ENCODE measurements around the gene ZFR2.
"Not testable (repeated sequence)": the region's sequence is repeated elsewhere in the genome, so short reads cannot be mapped to it uniquely, and the experiment has no call there.

Gene ZFR2

DNA sequence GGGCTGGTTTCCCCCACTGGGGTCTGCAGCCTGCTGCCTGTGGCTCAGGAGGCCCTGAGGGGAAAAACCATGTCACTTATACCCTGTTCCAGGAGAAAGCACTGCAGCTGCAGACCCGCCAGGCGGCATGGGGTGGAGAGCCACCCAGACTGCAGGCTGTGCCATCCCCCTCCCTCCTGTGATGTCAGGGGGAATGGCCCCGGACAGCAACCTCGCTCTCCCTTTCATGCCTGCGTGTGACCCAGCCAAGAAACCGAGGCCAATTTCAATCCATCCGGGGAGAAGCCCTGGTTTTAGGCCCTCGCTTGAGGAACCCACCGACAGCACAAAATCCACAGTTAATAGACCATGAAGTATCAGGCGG is 45.5 kb downstream of the ZFR2 start:
- Mint-ChIP-seq H3K4me3 (no peak overlapping the region), H3K4me1 (ENCODE audit: low read depth in 2 of 2) (peaks cover 14 to 15% of the 10 kb centered on the region in 2 donors), H3K27me3 (no peaks in the 10 kb centered on the region), H3K27ac (no peak overlapping the region), H3K9me3 (no peaks in the 10 kb centered on the region), H3K36me3 (ENCODE audit: insufficient read depth) (peaks cover 10% of the 10 kb centered on the region)
- ATAC-seq (replicated peaks) (no peak), DNase-seq (no peak)

DNA sequence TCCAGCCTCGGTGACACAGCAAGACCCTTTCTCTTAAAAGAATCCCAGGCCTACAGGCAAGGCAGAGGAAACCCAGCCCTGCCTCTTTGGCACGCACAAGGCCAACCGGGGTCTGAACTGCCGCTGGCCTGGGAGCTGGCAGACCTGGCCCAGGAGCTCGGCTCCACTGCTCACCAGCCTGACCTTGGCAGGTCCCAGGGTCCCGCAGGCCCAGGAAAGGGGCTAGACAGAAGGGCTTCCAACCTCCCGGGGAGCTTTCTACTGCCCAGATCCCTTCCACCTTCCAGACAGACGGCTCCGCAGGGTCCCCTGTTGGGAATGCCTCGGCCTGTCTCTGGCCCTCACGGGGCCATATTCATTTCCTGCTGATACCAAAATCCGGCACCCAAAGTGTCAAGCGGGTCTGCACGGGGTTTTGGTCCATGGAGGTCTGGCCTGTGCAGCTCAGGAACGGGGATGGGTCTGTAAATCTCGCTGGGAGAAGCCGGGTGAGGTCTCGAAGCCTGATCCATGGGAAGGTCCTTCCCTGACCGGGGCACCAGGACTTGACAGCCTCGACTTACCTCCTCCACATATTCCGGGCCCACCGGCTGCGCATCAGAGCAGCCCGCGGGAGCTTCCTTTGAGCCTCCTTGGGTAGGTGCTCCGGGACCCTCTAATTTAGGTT is 46.0 kb downstream of the ZFR2 start:
- ATAC-seq (replicated peaks) (no peak), DNase-seq (no peak)
- H3K4me3 Mint-ChIP-seq = no peak overlapping the region
- H3K36me3 Mint-ChIP-seq (ENCODE audit: insufficient read depth) = peaks cover 10% of the 10 kb centered on the region
- H3K27ac Mint-ChIP-seq = peak overlapping the region in 1 of 2 donors; percentile 89
- peaks cover 12 to 14% of the 10 kb centered on the region in 2 donors for H3K4me1 Mint-ChIP-seq (ENCODE audit: low read depth in 2 of 2)
- H3K9me3 Mint-ChIP-seq = no peaks in the 10 kb centered on the region
- no peaks in the 10 kb centered on the region for H3K27me3 Mint-ChIP-seq

DNA sequence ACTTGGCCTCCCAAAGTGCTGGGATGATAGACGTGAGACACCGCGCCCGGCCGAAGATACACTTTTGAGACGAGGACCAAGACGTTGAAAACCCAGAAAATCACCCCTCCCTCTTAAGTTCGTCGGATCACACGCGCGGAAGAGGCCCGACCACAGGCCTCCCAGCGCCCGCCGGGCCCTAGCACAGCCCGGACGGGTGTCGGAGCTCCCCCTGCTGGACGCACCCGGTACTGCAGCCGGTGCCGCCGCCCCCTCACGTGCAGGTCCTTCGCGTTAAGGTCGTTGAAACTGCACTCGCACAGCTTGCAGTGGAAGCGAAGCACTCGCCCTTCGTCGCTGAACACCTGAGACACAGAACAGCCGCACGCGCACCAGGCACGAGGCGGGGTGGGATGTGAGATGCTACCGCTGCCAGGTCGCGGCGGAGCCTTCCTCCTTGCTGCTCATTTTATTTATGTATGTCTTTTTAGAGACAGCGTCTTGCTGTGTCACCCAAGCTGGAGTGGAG is 46.9 kb downstream of the ZFR2 start:
- H3K4me3 Mint-ChIP-seq = peak overlapping the region; percentile 46 to 59
- ATAC-seq (replicated peaks) (peak; percentile 99), DNase-seq (peak; percentile 91 to 97 (median 96))
- no peaks in the 10 kb centered on the region for H3K27me3 Mint-ChIP-seq
- H3K9me3 Mint-ChIP-seq = no peaks in the 10 kb centered on the region
- H3K4me1 Mint-ChIP-seq (ENCODE audit: low read depth in 2 of 2) = peaks cover 12 to 14% of the 10 kb centered on the region in 2 donors
- H3K36me3 Mint-ChIP-seq (ENCODE audit: insufficient read depth) = peaks cover 10% of the 10 kb centered on the region
- H3K27ac Mint-ChIP-seq = peak overlapping the region; percentile 28 to 89

DNA sequence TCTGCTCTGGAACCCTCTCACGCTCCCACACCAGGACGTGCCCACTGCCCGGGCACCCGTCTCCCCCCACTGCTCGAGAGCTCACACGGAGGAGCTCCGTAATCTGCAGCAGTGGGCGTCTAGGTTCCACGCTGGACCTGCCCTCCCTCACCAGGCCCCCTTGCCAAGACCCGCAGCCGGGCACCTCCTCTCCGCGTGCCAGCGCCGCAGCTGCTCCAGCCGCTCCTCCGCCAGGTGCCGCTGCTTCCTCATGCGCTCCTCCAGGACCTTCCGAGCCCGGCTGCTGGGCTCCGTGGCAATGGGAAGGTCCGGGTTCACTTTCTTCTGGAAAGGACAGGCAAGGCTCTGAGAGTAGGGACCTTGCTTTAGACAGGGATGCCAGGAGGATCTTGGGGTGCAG is 47.7 kb downstream of the ZFR2 start:
- DNase-seq (no peak), ATAC-seq (replicated peaks) (no peak)
- no peak overlapping the region for H3K4me3 Mint-ChIP-seq
- peaks cover 12 to 14% of the 10 kb centered on the region in 2 donors for H3K4me1 Mint-ChIP-seq (ENCODE audit: low read depth in 2 of 2)
- H3K36me3 Mint-ChIP-seq (ENCODE audit: insufficient read depth) = peaks cover 10% of the 10 kb centered on the region
- peak overlapping the region; percentile 28 to 89 for H3K27ac Mint-ChIP-seq
- no peaks in the 10 kb centered on the region for H3K27me3 Mint-ChIP-seq
- H3K9me3 Mint-ChIP-seq = no peaks in the 10 kb centered on the region

DNA sequence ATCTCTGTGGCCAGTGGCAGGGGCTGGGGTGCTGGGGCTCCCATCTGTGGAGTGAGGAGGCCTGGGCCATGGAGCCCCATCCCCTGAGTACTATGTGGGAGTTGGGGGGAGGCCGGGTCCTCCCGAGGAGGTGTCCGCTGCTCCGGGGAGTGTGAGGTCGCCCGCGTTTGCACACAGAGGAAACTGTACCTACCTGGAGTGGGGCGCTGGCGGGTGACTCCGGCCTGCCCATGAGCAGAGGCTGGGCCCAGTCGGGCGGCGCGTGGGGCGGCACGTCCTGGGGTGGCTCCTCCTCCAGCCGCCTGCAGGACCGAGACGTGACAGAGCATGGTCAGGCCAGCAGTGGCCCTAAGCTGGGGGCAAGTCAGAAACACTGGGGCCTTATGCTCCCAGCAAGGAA is 48.8 kb downstream of the ZFR2 start:
- no peak for ATAC-seq (replicated peaks)
- peaks cover 10% of the 10 kb centered on the region for H3K36me3 Mint-ChIP-seq (ENCODE audit: insufficient read depth)
- H3K9me3 Mint-ChIP-seq = no peaks in the 10 kb centered on the region
- peaks cover 12 to 16% of the 10 kb centered on the region in 2 donors for H3K4me1 Mint-ChIP-seq (ENCODE audit: low read depth in 2 of 2)
- no peaks in the 10 kb centered on the region for H3K27me3 Mint-ChIP-seq
- no peak overlapping the region for H3K27ac Mint-ChIP-seq
- H3K4me3 Mint-ChIP-seq = no peak overlapping the region
- DNase-seq = no peak

- no peak overlapping the region for H3K27ac Mint-ChIP-seq
- no peaks in the 10 kb centered on the region for H3K27me3 Mint-ChIP-seq
- peaks cover 20 to 26% of the 10 kb centered on the region in 2 donors for H3K4me1 Mint-ChIP-seq (ENCODE audit: low read depth in 2 of 2)
- no peak overlapping the region for H3K4me3 Mint-ChIP-seq
- ATAC-seq (replicated peaks) (no peak), DNase-seq (no peak)
- H3K36me3 Mint-ChIP-seq (ENCODE audit: insufficient read depth) = peaks cover 10% of the 10 kb centered on the region
- no peaks in the 10 kb centered on the region for H3K9me3 Mint-ChIP-seq
These were observed 49.9 kb downstream of the ZFR2 start for GRCh38 chr19:3818918-3819317.

DNA sequence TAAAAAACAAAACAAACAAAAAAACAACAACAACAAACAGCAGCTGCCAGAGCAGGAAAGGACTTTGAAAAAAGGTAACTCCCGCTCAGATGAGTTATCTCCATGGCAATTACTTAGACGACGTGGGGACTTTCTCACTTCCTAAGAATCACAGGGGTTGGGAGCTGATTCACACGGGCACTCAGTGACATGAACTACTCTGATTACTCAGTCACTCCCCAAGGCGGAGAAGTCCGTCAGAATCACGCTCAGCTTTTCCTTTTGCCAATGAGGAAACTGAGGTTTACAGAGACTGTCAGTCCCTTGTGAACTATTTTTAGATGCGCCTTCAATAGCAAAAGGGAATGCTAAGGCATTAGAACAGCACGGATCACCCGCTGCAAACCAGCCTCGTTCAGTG is 50.4 kb downstream of the ZFR2 start:
- peaks cover 25 to 31% of the 10 kb centered on the region in 2 donors for H3K4me1 Mint-ChIP-seq (ENCODE audit: low read depth in 2 of 2)
- H3K4me3 Mint-ChIP-seq = no peak overlapping the region
- DNase-seq (no peak), ATAC-seq (replicated peaks) (no peak)
- no peaks in the 10 kb centered on the region for H3K9me3 Mint-ChIP-seq
- H3K27ac Mint-ChIP-seq = no peak overlapping the region
- H3K36me3 Mint-ChIP-seq (ENCODE audit: insufficient read depth) = peaks cover 10% of the 10 kb centered on the region
- no peaks in the 10 kb centered on the region for H3K27me3 Mint-ChIP-seq

- Mint-ChIP-seq H3K27ac (peak overlapping the region in 1 of 2 donors; percentile 70), H3K27me3 (no peaks in the 10 kb centered on the region), H3K36me3 (ENCODE audit: insufficient read depth) (peaks cover 15% of the 10 kb centered on the region), H3K9me3 (no peaks in the 10 kb centered on the region), H3K4me3 (no peak overlapping the region), H3K4me1 (ENCODE audit: low read depth in 2 of 2) (peaks cover 30 to 35% of the 10 kb centered on the region in 2 donors)
- ATAC-seq (replicated peaks) (no peak), DNase-seq (no peak)
These were observed 51.1 kb downstream of the ZFR2 start for GRCh38 chr19:3817761-3818160.

GRCh38 chr19:3816566-3817218 is 52.1 kb downstream of the ZFR2 start:
- Mint-ChIP-seq H3K27me3 (no peaks in the 10 kb centered on the region), H3K9me3 (no peaks in the 10 kb centered on the region), H3K4me1 (ENCODE audit: low read depth in 2 of 2) (peaks cover 31 to 38% of the 10 kb centered on the region in 2 donors), H3K27ac (no peak overlapping the region), H3K4me3 (no peak overlapping the region), H3K36me3 (ENCODE audit: insufficient read depth) (peaks cover 14% of the 10 kb centered on the region)
- DNase-seq = no peak
- ATAC-seq (replicated peaks) = no peak

GRCh38 chr19:3816148-3816547 is 52.7 kb downstream of the ZFR2 start:
- DNase-seq; H3K4me3 Mint-ChIP-seq; H3K9me3 Mint-ChIP-seq; ATAC-seq (replicated peaks); H3K27me3 Mint-ChIP-seq: not testable (repeated sequence)
- Mint-ChIP-seq H3K27ac (peak overlapping the region in 1 of 2 donors; percentile 67), H3K4me1 (ENCODE audit: low read depth in 2 of 2) (peaks cover 30 to 33% of the 10 kb centered on the region in 2 donors), H3K36me3 (ENCODE audit: insufficient read depth) (peaks cover 14% of the 10 kb centered on the region)

- peak overlapping the region; percentile 67 to 83 for H3K4me3 Mint-ChIP-seq
- no peaks in the 10 kb centered on the region for H3K9me3 Mint-ChIP-seq
- ATAC-seq (replicated peaks) (no peak), DNase-seq (no peak)
- peak overlapping the region; percentile 95 to 98 for H3K27ac Mint-ChIP-seq
- H3K4me1 Mint-ChIP-seq (ENCODE audit: low read depth in 2 of 2) = peaks cover 27 to 29% of the 10 kb centered on the region in 2 donors
- H3K27me3 Mint-ChIP-seq = no peaks in the 10 kb centered on the region
- peaks cover 11% of the 10 kb centered on the region for H3K36me3 Mint-ChIP-seq (ENCODE audit: insufficient read depth)
These were observed 54.2 kb downstream of the ZFR2 start for GRCh38 chr19:3814648-3815047.

DNA sequence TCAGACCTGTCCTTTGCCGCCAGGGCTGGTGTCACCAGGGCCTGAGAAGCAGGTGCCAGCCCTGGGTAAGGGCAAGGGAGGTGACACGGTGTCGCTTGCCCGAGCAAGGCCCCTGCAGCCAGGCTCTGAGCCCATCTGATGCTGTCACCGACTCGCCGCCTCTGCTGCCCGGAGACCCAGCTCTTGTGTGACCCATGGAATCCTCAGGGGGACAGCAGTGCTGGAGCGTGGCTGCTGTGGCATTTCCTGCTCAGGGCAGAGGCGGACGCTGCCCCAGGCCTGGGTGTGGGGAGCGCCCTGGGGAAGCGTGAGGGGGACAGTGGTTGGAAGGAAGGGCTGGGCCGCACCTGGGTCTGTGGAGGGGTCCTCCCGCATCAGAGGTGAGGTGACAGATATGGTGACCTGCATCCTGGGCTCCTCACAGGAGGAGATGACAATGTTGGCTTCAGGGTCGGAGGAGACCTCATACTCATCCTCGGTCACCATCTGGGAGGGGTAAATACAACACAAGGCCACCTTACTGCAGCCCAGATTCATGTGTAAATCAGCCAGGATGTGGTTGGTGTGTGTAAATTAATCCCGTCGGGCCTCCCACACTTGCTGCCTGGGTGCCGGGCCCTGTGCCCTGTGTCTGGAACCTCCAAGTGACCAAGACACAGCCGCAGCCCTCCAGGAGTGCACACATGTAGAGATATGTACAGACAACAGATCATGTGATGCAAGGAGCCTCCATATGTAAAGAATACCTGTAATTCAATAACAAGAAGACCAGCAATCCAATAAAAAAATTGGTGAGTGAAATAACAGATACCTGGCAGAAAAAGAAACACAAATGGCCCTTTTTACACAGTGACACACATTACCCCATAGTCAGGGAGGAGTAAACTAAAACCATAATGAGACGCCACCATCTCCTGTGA is 55.1 kb downstream of the ZFR2 start:
- ATAC-seq (replicated peaks) = peak; percentile 27
- Mint-ChIP-seq H3K27ac (peak overlapping the region; percentile 95 to 98), H3K4me3 (peak overlapping the region; percentile 83 to 87), H3K36me3 (ENCODE audit: insufficient read depth) (peaks cover 11% of the 10 kb centered on the region), H3K27me3 (no peaks in the 10 kb centered on the region), H3K9me3 (no peaks in the 10 kb centered on the region), H3K4me1 (ENCODE audit: low read depth in 2 of 2) (peaks cover 27 to 32% of the 10 kb centered on the region in 2 donors)
- DNase-seq = no peak

DNA sequence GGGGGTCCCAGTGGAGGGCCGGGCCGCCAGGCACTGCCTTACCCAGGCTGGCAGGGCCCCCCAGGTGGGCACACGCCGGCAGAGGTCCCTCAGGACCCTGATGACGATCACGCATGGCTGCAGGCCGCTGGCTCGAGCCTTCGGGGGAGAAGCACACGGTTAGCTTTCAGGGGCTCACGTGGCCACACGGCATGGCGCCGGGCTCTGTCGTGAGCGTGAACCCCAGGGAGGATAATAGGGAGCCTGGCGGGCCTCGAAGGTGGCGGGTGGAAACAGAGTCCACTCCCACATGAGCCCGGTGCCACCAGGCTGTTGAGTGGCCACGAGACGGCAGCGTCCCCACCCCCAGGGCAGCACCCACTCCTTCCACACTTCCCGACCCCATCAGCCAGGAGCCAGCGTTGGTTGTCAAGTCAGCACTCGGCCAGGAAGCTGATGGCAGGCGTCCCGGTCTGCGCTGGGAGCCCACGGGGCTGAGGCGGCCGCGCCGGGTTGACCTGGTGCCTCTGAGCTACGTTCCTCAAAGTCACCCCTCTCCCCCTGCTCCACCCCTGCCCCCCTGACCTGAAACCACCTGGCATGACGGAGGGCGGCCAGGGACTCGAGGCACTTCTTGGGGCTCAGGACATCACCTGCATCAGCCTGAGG is 58.0 kb downstream of the ZFR2 start:
- no peaks in the 10 kb centered on the region for H3K27me3 Mint-ChIP-seq
- H3K4me1 Mint-ChIP-seq (ENCODE audit: low read depth in 2 of 2) = peaks cover 33 to 40% of the 10 kb centered on the region in 2 donors
- H3K9me3 Mint-ChIP-seq = no peaks in the 10 kb centered on the region
- peak overlapping the region in 1 of 2 donors; percentile 5 for H3K27ac Mint-ChIP-seq
- DNase-seq (no peak), ATAC-seq (replicated peaks) (no peak)
- H3K4me3 Mint-ChIP-seq = no peak overlapping the region
- peaks cover 16% of the 10 kb centered on the region for H3K36me3 Mint-ChIP-seq (ENCODE audit: insufficient read depth)

Measured in effector memory CD8-positive, alpha-beta T cell (primary cell).